ENCODE results near the gene PAXIP1. TPM values are rescaled to one million over a fixed set of nuclear protein-coding genes. Genes with fewer than 3 reads are reported as not detected.
"Not testable (repeated sequence)": the region's sequence is repeated elsewhere in the genome, so short reads cannot be mapped to it uniquely, and the experiment has no call there.

PAXIP1 gene
- total and polyA plus RNA-seq, 9 donors, result 7.9 to 14.9 (median 10.3) TPM

DNA sequence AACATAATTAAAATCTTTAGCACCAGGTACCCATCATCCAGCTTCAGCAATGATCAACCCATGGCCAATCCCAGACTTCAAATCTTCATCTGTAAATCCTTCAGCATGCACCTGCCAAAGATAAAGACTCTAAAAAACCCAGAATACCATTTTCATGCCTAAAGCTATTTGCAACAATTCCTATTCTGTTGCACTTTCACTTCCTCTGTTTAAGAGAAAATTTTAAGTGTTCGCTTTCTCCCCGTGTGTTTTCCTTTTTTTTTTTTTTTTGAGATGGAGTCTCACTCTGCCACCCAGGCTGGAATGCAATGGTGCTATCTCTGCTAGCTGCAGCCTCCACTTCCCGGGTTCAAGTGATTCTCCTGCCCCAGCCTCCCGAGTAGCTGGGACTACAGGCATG, 35.4 kb upstream of the PAXIP1 start:
- no peak for DNase-seq
- no peak overlapping the region for H3K4me3 ChIP-seq
- no peak overlapping the region for H3K27ac ChIP-seq
- intact Hi-C loops (cut with DNase I), result no loop called here
- peaks cover 0 to 4% of the 10 kb centered on the region in 2 donors for H3K9me3 ChIP-seq
- WGBS, 3 donors, result 78 to 82% (median 81%) methylated on average over 4 of the region's 4 CpGs
- TF ChIP-seq, protein P1, sequence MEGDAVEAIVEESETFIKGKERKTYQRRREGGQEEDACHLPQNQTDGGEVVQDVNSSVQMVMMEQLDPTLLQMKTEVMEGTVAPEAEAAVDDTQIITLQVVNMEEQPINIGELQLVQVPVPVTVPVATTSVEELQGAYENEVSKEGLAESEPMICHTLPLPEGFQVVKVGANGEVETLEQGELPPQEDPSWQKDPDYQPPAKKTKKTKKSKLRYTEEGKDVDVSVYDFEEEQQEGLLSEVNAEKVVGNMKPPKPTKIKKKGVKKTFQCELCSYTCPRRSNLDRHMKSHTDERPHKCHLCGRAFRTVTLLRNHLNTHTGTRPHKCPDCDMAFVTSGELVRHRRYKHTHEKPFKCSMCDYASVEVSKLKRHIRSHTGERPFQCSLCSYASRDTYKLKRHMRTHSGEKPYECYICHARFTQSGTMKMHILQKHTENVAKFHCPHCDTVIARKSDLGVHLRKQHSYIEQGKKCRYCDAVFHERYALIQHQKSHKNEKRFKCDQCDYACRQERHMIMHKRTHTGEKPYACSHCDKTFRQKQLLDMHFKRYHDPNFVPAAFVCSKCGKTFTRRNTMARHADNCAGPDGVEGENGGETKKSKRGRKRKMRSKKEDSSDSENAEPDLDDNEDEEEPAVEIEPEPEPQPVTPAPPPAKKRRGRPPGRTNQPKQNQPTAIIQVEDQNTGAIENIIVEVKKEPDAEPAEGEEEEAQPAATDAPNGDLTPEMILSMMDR (IDR thresholded peaks at IDR 0.05), result no peak
- TF ChIP-seq EP300 (IDR thresholded peaks at IDR 0.05) (no peak), POLR2A (IDR thresholded peaks at IDR 0.05) (no peak)
- no peaks in the 10 kb centered on the region for H3K4me1 ChIP-seq (ENCODE audit: insufficient read depth)
- no peaks in the 10 kb centered on the region for H3K36me3 ChIP-seq
- no peaks in the 10 kb centered on the region for H3K27me3 ChIP-seq

DNA sequence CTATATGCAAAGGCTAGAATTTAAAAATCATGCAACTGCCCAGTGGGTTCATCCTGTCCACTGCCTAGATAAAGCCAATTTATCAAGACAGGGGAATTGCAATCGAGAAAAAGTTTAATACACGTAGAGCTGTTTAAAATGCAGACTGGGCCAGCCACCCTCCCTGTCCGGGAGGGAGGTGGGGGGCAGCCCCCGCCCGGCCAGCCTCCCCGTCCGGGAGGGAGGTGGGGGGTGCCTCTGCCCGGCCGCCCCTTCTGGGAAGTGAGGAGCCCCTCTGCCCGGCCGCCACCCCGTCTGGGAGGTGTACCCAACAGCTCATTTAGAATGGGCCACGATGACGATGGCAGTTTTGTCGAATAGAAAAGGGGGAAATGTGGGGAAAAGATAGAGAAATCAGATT, 31.6 kb upstream of the PAXIP1 start:
- H3K27me3 ChIP-seq; intact Hi-C loops (cut with DNase I); H3K9me3 ChIP-seq; H3K36me3 ChIP-seq; H3K4me3 ChIP-seq; H3K4me1 ChIP-seq (ENCODE audit: insufficient read depth); H3K27ac ChIP-seq; DNase-seq: not testable (repeated sequence)
- WGBS, 3 donors, result 87 to 91% (median 88%) methylated on average over 15 of the region's 15 CpGs

DNA sequence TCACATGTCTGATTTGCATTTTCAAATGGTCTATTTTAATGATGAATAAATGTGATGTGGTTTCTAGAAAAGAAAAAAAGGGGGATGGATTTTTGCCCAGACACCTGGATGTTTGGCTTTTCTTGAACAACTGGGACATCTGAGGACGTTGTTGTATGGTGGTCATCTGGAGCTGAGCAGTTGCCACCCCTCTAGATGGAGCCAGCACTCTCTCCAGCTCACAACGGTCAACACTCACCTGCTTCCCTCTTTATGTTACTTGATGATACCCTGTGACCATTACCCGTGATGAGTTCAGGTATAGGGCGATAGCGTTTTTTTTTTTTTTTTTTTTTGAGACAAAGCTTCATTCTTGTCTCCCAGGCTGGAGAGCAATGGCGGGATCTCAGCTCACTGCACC, 30.1 kb upstream of the PAXIP1 start:
- H3K4me3 ChIP-seq, result no peak overlapping the region
- no peaks in the 10 kb centered on the region for H3K36me3 ChIP-seq
- DNase-seq, result no peak
- WGBS, 3 donors, result 63 to 80% (median 68%) methylated on average over 6 of the region's 6 CpGs
- intact Hi-C loops (cut with DNase I), result no loop called here
- no peaks in the 10 kb centered on the region for H3K4me1 ChIP-seq (ENCODE audit: insufficient read depth)
- no peak for TF ChIP-seq POLR2A (IDR thresholded peaks at IDR 0.05)
- TF ChIP-seq, protein P1 (IDR thresholded peaks at IDR 0.05), result no peak
- no peak for TF ChIP-seq EP300 (IDR thresholded peaks at IDR 0.05)
- H3K9me3 ChIP-seq, result no peaks in the 10 kb centered on the region
- no peaks in the 10 kb centered on the region for H3K27me3 ChIP-seq
- no peak overlapping the region for H3K27ac ChIP-seq

DNA sequence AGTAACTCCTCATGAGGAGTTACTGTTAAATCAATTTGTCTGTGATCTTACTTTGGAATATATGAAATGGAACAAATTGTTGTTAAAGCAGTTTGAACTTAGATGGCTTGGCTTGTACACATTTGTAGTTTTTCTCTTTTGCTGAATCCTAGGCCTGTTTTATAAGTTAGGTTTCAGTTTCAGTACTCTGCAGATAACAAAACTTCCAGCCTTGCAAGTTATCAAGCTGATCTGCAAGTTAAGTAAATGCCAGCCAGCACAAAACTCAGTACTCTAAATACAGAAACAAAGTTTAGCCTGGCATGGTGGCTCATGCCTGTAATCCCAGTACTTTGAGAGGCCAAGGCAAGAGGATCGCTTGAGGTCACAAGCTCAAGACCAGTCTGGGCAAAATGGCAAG, 25.0 kb upstream of the PAXIP1 start:
- Histone ChIP-seq H3K4me3 (no peak overlapping the region), H3K9me3 (no peaks in the 10 kb centered on the region), H3K36me3 (no peaks in the 10 kb centered on the region), H3K4me1 (ENCODE audit: insufficient read depth) (no peaks in the 10 kb centered on the region), H3K27ac (no peak overlapping the region), H3K27me3 (no peaks in the 10 kb centered on the region)
- no peak for DNase-seq
- no peak for TF ChIP-seq EP300 (IDR thresholded peaks at IDR 0.05)
- TF ChIP-seq POLR2A (IDR thresholded peaks at IDR 0.05), result no peak
- TF ChIP-seq, protein P1 (IDR thresholded peaks at IDR 0.05), result no peak
- intact Hi-C loops (cut with DNase I), result no loop called here
- 86 to 96% (median 88%) methylated on average over 1 of the region's 1 CpG for WGBS, 3 donors

DNA sequence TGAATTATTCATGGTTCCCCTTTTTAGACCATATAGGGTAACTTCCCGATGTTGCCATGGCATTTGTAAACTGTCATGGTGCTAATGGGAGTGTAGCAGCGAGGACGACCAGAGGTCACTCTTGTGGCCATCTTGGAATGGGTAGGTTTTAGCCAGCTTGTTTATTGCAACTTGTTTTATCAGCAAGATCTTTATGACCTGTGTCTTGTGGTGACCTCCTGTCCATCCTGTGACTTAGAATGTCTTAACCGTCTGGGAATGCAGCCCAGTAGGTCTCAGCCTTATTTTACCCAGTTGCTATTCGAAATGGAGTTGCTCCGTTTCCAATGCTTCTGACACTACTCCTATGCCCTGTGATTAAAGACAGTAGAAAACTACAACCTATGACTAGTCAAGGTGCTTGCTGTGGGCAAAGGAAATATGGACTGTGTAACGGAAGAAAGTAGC, 18.8 kb upstream of the PAXIP1 start:
- intact Hi-C loops (cut with DNase I), result no loop called here
- Histone ChIP-seq H3K9me3 (no peaks in the 10 kb centered on the region), H3K4me1 (ENCODE audit: insufficient read depth) (no peaks in the 10 kb centered on the region), H3K27ac (no peak overlapping the region), H3K36me3 (no peaks in the 10 kb centered on the region), H3K4me3 (no peak overlapping the region), H3K27me3 (no peaks in the 10 kb centered on the region)
- TF ChIP-seq, protein P1 (IDR thresholded peaks at IDR 0.05), result no peak
- TF ChIP-seq EP300 (IDR thresholded peaks at IDR 0.05) (no peak), POLR2A (IDR thresholded peaks at IDR 0.05) (no peak)
- DNase-seq, result no peak
- 39 to 46% (median 44%) methylated on average over 7 of the region's 7 CpGs for WGBS, 3 donors

Data from ovary (tissue), 9 donors.